GM23338 (cell line): ENCODE results near the gene CTNND2. TPM values are rescaled to one million over a fixed set of nuclear protein-coding genes. Genes with fewer than 3 reads are reported as not detected.

Source experiments
- ATAC-seq: fragments of 200-7000 bp; cut with Tn5 transposase; 3 replicates; pipeline ENCODE4 v1.9.1; 2020
- DNase-seq: peaks from one replicate; pipeline ENCODE4 v3.0.0-alpha.2; 2015; ENCODE audit warnings: low spot score
- H2AFZ ChIP-seq: fragments of 200-600 bp; sonication (generic); 2 replicates; pipeline ENCODE4 v1.8.0; 2016; ENCODE audit warnings: antibody characterized with exemption, mild to moderate bottlenecking, moderate library complexity
- H3F3A ChIP-seq: fragments of 200-600 bp; sonication (generic); replicated peaks from 2 replicates; pipeline ENCODE4 v1.8.0; 2017; ENCODE audit warnings: antibody characterized with exemption, mixed run types, low read depth
- H3K27ac ChIP-seq: fragments of 200-600 bp; sonication (generic); 2 replicates; pipeline ENCODE4 v1.6.1; 2016; ENCODE audit warnings: low read depth
- H3K27me3 ChIP-seq: fragments of 200-600 bp; sonication (generic); 2 replicates; pipeline ENCODE4 v1.8.0; 2016; ENCODE audit warnings: mild to moderate bottlenecking, mixed run types, moderate library complexity; ENCODE audit not compliant: insufficient read depth
- H3K36me3 ChIP-seq: fragments of 200-600 bp; sonication (generic); 2 replicates; pipeline ENCODE4 v1.8.0; 2016; ENCODE audit warnings: mild to moderate bottlenecking; ENCODE audit not compliant: insufficient read depth
- H3K4me1 ChIP-seq: fragments of 200-600 bp; sonication (generic); 2 replicates; pipeline ENCODE4 v1.8.0; 2016; ENCODE audit warnings: mild to moderate bottlenecking, moderate library complexity; ENCODE audit not compliant: insufficient read depth
- H3K4me2 ChIP-seq: fragments of 200-600 bp; sonication (generic); 2 replicates; pipeline ENCODE4 v1.7.1; 2017; ENCODE audit warnings: mixed run types
- H3K4me3 ChIP-seq: fragments of 200-600 bp; sonication (generic); 2 replicates; pipeline ENCODE4 v1.6.1; 2016; ENCODE audit warnings: mixed run types
- H3K79me2 ChIP-seq: fragments of 200-600 bp; sonication (generic); replicated peaks from 2 replicates; pipeline ENCODE4 v1.8.0; 2017; ENCODE audit warnings: mild to moderate bottlenecking; ENCODE audit not compliant: insufficient read depth
- H3K9me2 ChIP-seq: fragments of 200-600 bp; sonication (generic); 2 replicates; pipeline ENCODE4 v1.8.0; 2017; ENCODE audit not compliant: insufficient read depth
- H4K20me1 ChIP-seq: fragments of 200-600 bp; sonication (generic); replicated peaks from 2 replicates; pipeline ENCODE4 v1.8.0; 2017; ENCODE audit warnings: mild to moderate bottlenecking; ENCODE audit not compliant: insufficient read depth
- H3K27ac Mint-ChIP-seq: 2 replicates; pipeline ENCODE4 v1.8.0; 2020; ENCODE audit warnings: inconsistent platforms, mild to moderate bottlenecking, moderate library complexity, mixed read lengths
- H3K27me3 Mint-ChIP-seq: 3 replicates; pipeline ENCODE4 v1.8.0; 2022; ENCODE audit warnings: low read depth, mild to moderate bottlenecking, moderate library complexity, mixed read lengths, inconsistent platforms; ENCODE audit not compliant: insufficient read depth, poor library complexity
- H3K36me3 Mint-ChIP-seq: 3 replicates; pipeline ENCODE4 v1.8.0; 2021; ENCODE audit warnings: low read depth, mild to moderate bottlenecking, inconsistent platforms, moderate library complexity, mixed read lengths
- H3K4me1 Mint-ChIP-seq: 3 replicates; pipeline ENCODE4 v1.8.0; 2020; ENCODE audit warnings: mild to moderate bottlenecking, inconsistent platforms, mixed read lengths
- H3K4me3 Mint-ChIP-seq: 3 replicates; pipeline ENCODE4 v1.8.0; 2021; ENCODE audit warnings: moderate library complexity, mild to moderate bottlenecking, inconsistent platforms, mixed read lengths
- H3K9me3 Mint-ChIP-seq: 3 replicates; pipeline ENCODE4 v1.8.0; 2020; ENCODE audit warnings: moderate library complexity, mild to moderate bottlenecking, inconsistent platforms, mixed read lengths
- EZH2 ChIP-seq: fragments of 200-600 bp; sonication (generic); IDR thresholded peaks from one replicate; pipeline ENCODE4 v1.8.0; 2017; ENCODE audit warnings: antibody characterized with exemption, mild to moderate bottlenecking, low read depth; ENCODE audit not compliant: unreplicated experiment
- EZH2phosphoT487 ChIP-seq: fragments of 200-600 bp; sonication (generic); IDR thresholded peaks from one replicate; pipeline ENCODE4 v1.8.1; 2018; ENCODE audit warnings: antibody characterized with exemption; ENCODE audit not compliant: unreplicated experiment
- polyA plus RNA-seq: library from polyadenylated mRNA; unstranded; fragments of >200 nt; fragmentation: Nextera tagmentation; extraction: Ambion mirVana; gene quantifications from 2 replicates; pipeline ENCODE4 v1.2.1, GENCODE V29; 2016
- total RNA-seq: library from RNA; depleted of rRNA; stranded (reverse); fragments of >200 nt; shearing (Covaris generic); gene quantifications from 2 replicates; pipeline ENCODE4 v1.2.3, GENCODE V29; 2014
- TF ChIP-seq, protein P1 (sequence below): fragments of 250-450 bp; sonication (Bioruptor Pico); IDR thresholded peaks from 2 replicates; pipeline ENCODE4 v1.5.0; 2020; ENCODE audit warnings: mild to moderate bottlenecking, moderate library complexity
- TF ChIP-seq, protein P2 (sequence below), 2 experiments: fragments of 200-600 bp in 1 of 2; sonication (generic) in 1 of 2; conservative IDR thresholded peaks; 2 replicates each; pipeline versions ENCODE4 v1.5.1 to v1.6.1; 2016 to 2017; ENCODE audit warnings: antibody characterized with exemption in 2 of 2, low read depth in 2 of 2, mild to moderate bottlenecking in 2 of 2, moderate library complexity in 1 of 2

CTNND2 gene
- total and polyA plus RNA-seq, 2 experiments from 2014 or later, result 5.1 to 7.0 TPM

DNA sequence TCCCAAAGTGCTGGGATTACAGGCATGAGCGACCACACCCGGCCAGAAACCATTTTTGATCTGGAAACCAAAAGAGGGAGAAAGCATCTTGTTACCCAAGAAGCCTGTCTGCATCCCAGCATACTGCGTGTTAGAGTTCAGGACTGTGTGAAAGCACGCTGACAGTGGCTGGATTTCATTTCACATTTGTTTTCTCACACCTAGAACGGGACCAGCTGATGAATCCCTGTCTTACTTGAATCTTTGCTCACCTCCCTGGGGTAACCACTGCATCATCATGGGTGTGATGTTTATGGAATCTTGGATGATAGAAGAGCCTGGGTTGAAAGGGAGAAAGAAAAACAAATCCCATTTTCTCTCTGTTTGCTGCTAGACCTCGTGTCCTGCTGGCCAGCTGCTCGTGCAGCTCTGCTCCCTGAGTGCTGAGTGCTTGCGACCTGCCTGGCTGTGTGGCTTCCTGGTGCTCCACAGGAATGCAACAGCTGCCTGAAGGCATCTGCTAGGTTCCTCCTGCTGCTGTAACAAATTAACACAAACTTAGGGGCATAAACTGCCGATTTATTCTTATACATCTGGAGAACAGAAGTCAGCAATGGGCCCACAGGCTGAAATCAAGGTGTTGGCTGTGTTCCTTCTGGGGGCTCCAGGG lies 764.9 kb downstream of the CTNND2 start:
- no peaks in the 10 kb centered on the region for H3K9me3 Mint-ChIP-seq
- H3K9me2 ChIP-seq, result no peaks in the 10 kb centered on the region
- no peaks in the 10 kb centered on the region for H3K36me3 Mint-ChIP-seq
- no peak overlapping the region for H3K27ac ChIP-seq
- no peak overlapping the region for H3K4me3 ChIP-seq
- H3K27me3 ChIP-seq, result no peaks in the 10 kb centered on the region
- no peak overlapping the region for H3K4me3 Mint-ChIP-seq
- TF ChIP-seq EZH2phosphoT487 (no peak), EZH2 (no peak)
- TF ChIP-seq, protein P1, sequence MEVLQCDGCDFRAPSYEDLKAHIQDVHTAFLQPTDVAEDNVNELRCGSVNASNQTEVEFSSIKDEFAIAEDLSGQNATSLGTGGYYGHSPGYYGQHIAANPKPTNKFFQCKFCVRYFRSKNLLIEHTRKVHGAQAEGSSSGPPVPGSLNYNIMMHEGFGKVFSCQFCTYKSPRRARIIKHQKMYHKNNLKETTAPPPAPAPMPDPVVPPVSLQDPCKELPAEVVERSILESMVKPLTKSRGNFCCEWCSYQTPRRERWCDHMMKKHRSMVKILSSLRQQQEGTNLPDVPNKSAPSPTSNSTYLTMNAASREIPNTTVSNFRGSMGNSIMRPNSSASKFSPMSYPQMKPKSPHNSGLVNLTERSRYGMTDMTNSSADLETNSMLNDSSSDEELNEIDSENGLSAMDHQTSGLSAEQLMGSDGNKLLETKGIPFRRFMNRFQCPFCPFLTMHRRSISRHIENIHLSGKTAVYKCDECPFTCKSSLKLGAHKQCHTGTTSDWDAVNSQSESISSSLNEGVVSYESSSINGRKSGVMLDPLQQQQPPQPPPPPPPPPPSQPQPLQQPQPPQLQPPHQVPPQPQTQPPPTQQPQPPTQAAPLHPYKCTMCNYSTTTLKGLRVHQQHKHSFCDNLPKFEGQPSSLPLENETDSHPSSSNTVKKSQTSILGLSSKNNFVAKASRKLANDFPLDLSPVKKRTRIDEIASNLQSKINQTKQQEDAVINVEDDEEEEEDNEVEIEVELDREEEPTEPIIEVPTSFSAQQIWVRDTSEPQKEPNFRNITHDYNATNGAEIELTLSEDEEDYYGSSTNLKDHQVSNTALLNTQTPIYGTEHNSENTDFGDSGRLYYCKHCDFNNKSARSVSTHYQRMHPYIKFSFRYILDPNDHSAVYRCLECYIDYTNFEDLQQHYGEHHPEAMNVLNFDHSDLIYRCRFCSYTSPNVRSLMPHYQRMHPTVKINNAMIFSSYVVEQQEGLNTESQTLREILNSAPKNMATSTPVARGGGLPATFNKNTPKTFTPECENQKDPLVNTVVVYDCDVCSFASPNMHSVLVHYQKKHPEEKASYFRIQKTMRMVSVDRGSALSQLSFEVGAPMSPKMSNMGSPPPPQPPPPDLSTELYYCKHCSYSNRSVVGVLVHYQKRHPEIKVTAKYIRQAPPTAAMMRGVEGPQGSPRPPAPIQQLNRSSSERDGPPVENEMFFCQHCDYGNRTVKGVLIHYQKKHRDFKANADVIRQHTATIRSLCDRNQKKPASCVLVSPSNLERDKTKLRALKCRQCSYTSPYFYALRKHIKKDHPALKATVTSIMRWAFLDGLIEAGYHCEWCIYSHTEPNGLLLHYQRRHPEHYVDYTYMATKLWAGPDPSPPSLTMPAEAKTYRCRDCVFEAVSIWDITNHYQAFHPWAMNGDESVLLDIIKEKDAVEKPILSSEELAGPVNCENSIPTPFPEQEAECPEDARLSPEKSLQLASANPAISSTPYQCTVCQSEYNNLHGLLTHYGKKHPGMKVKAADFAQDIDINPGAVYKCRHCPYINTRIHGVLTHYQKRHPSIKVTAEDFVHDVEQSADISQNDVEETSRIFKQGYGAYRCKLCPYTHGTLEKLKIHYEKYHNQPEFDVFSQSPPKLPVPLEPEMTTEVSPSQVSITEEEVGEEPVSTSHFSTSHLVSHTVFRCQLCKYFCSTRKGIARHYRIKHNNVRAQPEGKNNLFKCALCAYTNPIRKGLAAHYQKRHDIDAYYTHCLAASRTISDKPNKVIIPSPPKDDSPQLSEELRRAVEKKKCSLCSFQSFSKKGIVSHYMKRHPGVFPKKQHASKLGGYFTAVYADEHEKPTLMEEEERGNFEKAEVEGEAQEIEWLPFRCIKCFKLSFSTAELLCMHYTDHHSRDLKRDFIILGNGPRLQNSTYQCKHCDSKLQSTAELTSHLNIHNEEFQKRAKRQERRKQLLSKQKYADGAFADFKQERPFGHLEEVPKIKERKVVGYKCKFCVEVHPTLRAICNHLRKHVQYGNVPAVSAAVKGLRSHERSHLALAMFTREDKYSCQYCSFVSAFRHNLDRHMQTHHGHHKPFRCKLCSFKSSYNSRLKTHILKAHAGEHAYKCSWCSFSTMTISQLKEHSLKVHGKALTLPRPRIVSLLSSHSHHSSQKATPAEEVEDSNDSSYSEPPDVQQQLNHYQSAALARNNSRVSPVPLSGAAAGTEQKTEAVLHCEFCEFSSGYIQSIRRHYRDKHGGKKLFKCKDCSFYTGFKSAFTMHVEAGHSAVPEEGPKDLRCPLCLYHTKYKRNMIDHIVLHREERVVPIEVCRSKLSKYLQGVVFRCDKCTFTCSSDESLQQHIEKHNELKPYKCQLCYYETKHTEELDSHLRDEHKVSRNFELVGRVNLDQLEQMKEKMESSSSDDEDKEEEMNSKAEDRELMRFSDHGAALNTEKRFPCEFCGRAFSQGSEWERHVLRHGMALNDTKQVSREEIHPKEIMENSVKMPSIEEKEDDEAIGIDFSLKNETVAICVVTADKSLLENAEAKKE (CRISPR knock-in tag), result peak; percentile 91
- TF ChIP-seq, protein P2, sequence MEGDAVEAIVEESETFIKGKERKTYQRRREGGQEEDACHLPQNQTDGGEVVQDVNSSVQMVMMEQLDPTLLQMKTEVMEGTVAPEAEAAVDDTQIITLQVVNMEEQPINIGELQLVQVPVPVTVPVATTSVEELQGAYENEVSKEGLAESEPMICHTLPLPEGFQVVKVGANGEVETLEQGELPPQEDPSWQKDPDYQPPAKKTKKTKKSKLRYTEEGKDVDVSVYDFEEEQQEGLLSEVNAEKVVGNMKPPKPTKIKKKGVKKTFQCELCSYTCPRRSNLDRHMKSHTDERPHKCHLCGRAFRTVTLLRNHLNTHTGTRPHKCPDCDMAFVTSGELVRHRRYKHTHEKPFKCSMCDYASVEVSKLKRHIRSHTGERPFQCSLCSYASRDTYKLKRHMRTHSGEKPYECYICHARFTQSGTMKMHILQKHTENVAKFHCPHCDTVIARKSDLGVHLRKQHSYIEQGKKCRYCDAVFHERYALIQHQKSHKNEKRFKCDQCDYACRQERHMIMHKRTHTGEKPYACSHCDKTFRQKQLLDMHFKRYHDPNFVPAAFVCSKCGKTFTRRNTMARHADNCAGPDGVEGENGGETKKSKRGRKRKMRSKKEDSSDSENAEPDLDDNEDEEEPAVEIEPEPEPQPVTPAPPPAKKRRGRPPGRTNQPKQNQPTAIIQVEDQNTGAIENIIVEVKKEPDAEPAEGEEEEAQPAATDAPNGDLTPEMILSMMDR (conservative IDR thresholded peaks at IDR 0.05; ENCODE audit: low read depth in 2 of 2), result no peak
- no peaks in the 10 kb centered on the region for H3K36me3 ChIP-seq
- peak; percentile 30 for DNase-seq
- peak; percentile 77 for ATAC-seq
- H3K4me1 Mint-ChIP-seq, result peaks cover 5% of the 10 kb centered on the region
- no peaks in the 10 kb centered on the region for H4K20me1 ChIP-seq
- H3K4me2 ChIP-seq, result no peak overlapping the region
- H2AFZ ChIP-seq, result no peak overlapping the region
- no peak overlapping the region for H3K27ac Mint-ChIP-seq
- no peaks in the 10 kb centered on the region for H3F3A ChIP-seq
- no peaks in the 10 kb centered on the region for H3K79me2 ChIP-seq
- no peaks in the 10 kb centered on the region for H3K27me3 Mint-ChIP-seq
- no peaks in the 10 kb centered on the region for H3K4me1 ChIP-seq
